H1 (cell line): Measurements from ENCODE around the gene LSM10. TPM values are rescaled to one million over a fixed set of nuclear protein-coding genes. Genes with fewer than 3 reads are reported as not detected.

Experiments
- CTCF ChIA-PET: fragments of 300-600 bp; sonication (Branson Sonifier 250); formaldehyde crosslinking; loops from one replicate; lab custom pipeline; 2021; ENCODE audit not compliant: partially characterized antibody; lab: Charles Lee
- POLR2A ChIA-PET: fragments of 300-600 bp; sonication (Branson Sonifier 250); formaldehyde crosslinking; loops from one replicate; lab custom pipeline; 2021; ENCODE audit warnings: inconsistent platforms; ENCODE audit not compliant: partially characterized antibody; lab: Charles Lee
- DNase-seq, 2 experiments: peaks; one replicate each; pipeline versions ENCODE4 v3.0.0 to v3.0.0-alpha.2; 2010 to 2022; ENCODE audit warnings: low spot score in 2 of 2, low read depth in 1 of 2, mixed read lengths in 1 of 2
- FAIRE-seq: peaks from 2 replicates; lab custom pipeline; 2011; peaks lifted over from hg19 to GRCh38; lab: Jason Lieb, UNC
- H2AFZ ChIP-seq: 2 replicates; pipeline ENCODE4 v1.8.1; 2012; ENCODE audit warnings: low read length, inconsistent platforms
- H2AK5ac ChIP-seq: 2 replicates; pipeline ENCODE4 v1.6.1; 2013; ENCODE audit warnings: low read depth, low read length
- H2BK120ac ChIP-seq: replicated peaks from 2 replicates; pipeline ENCODE3; 2013; ENCODE audit warnings: low read depth, low read length, inconsistent platforms
- H2BK12ac ChIP-seq: 2 replicates; pipeline ENCODE4 v1.6.1; 2013; ENCODE audit warnings: low read depth, low read length
- H2BK15ac ChIP-seq: 2 replicates; pipeline ENCODE4 v1.6.1; 2013; ENCODE audit warnings: low read length
- H2BK20ac ChIP-seq: 2 replicates; pipeline ENCODE4 v1.6.1; 2013; ENCODE audit warnings: low read length
- H2BK5ac ChIP-seq: 2 replicates; pipeline ENCODE4 v1.6.1; 2013; ENCODE audit warnings: low read depth, low read length
- H3K14ac ChIP-seq: 2 replicates; pipeline ENCODE4 v1.6.1; 2013; ENCODE audit warnings: inconsistent platforms; ENCODE audit not compliant: insufficient read length
- H3K18ac ChIP-seq: 2 replicates; pipeline ENCODE4 v1.6.1; 2013; ENCODE audit warnings: low read length; ENCODE audit errors: extremely low read depth
- H3K23ac ChIP-seq: 2 replicates; pipeline ENCODE4 v1.6.1; 2013; ENCODE audit warnings: inconsistent platforms; ENCODE audit not compliant: insufficient read length
- H3K23me2 ChIP-seq: 2 replicates; pipeline ENCODE4 v1.6.1; 2013; ENCODE audit warnings: low read depth, low read length
- H3K27ac ChIP-seq: 2 replicates; pipeline ENCODE4 v1.6.1; 2011; ENCODE audit warnings: low read depth, low read length, inconsistent platforms
- H3K27me3 ChIP-seq, 4 experiments: replicated peaks in 1 of 4; 1 replicate in 1 of 4; 2 replicates in 3 of 4; pipeline versions ENCODE4 v1.6.1 to v1.8.1; 2011 to 2013; ENCODE audit warnings: low read length in 3 of 4, mild to moderate bottlenecking in 3 of 4, inconsistent platforms in 2 of 4, mixed read lengths in 2 of 4, moderate library complexity in 1 of 4; ENCODE audit not compliant: control insufficient read depth in 3 of 4, insufficient read depth in 3 of 4; ENCODE audit errors: extremely low read depth in 1 of 4
- H3K36me3 ChIP-seq, 4 experiments: 2 replicates each; pipeline versions ENCODE4 v1.6.1 to v1.8.1; 2011 to 2013; ENCODE audit warnings: mild to moderate bottlenecking in 4 of 4, low read length in 3 of 4, moderate library complexity in 2 of 4, control low read depth in 1 of 4, inconsistent platforms in 1 of 4; ENCODE audit not compliant: insufficient read depth in 4 of 4, control insufficient read depth in 2 of 4
- H3K4ac ChIP-seq: replicated peaks from 2 replicates; pipeline ENCODE3; 2013; ENCODE audit warnings: low read length, low read depth, mixed read lengths, inconsistent platforms; ENCODE audit not compliant: insufficient read length
- H3K4me1 ChIP-seq, 4 experiments: replicated peaks in 1 of 4; 1 replicate in 1 of 4; 2 replicates in 3 of 4; pipeline versions ENCODE4 v1.6.1 to v1.8.1; 2011 to 2013; ENCODE audit warnings: low read length in 3 of 4, inconsistent platforms in 2 of 4, mixed read lengths in 1 of 4; ENCODE audit not compliant: insufficient read depth in 4 of 4, control insufficient read depth in 3 of 4
- H3K4me2 ChIP-seq, 2 experiments: 2 replicates each; pipeline versions ENCODE4 v1.6.1 to v1.8.1; 2011 to 2013; ENCODE audit warnings: low read depth in 2 of 2, low read length in 2 of 2, control low read depth in 1 of 2, inconsistent platforms in 1 of 2, mild to moderate bottlenecking in 1 of 2; ENCODE audit not compliant: insufficient read depth in 1 of 2
- H3K4me3 ChIP-seq, 4 experiments: fragments of 200-600, 300-600 bp in 1 of 4; sonication (generic), shearing (Covaris generic), sonication (Bioruptor Twin) in 1 of 4; 2 replicates each; pipeline versions ENCODE4 v1.5.1 to v1.8.1; 2011 to 2016; ENCODE audit warnings: low read length in 4 of 4, low read depth in 3 of 4, control low read depth in 2 of 4, inconsistent platforms in 2 of 4, mild to moderate bottlenecking in 2 of 4, mixed read lengths in 1 of 4, moderate library complexity in 1 of 4; ENCODE audit not compliant: insufficient read depth in 2 of 4; ENCODE audit errors: extremely low read depth in 1 of 4
- H3K56ac ChIP-seq: replicated peaks from 2 replicates; pipeline ENCODE3; 2013; ENCODE audit warnings: low read depth, mild to moderate bottlenecking, mixed read lengths, low read length, inconsistent platforms; ENCODE audit not compliant: insufficient read length
- H3K79me1 ChIP-seq: 2 replicates; pipeline ENCODE4 v1.6.1; 2013; ENCODE audit warnings: low read depth, low read length, control low read depth
- H3K79me2 ChIP-seq, 2 experiments: 2 replicates each; pipeline versions ENCODE4 v1.6.1 to v1.8.1; 2012 to 2013; ENCODE audit warnings: low read length in 2 of 2, mild to moderate bottlenecking in 2 of 2, inconsistent platforms in 1 of 2; ENCODE audit not compliant: insufficient read depth in 2 of 2, control insufficient read depth in 1 of 2
- H3K9ac ChIP-seq, 4 experiments: replicated peaks in 1 of 4; 1 replicate in 1 of 4; 2 replicates in 3 of 4; pipeline versions ENCODE4 v1.6.1 to v1.8.1; 2011 to 2013; ENCODE audit warnings: low read depth in 3 of 4, low read length in 3 of 4, control low read depth in 2 of 4, mild to moderate bottlenecking in 2 of 4, moderate library complexity in 2 of 4, inconsistent platforms in 1 of 4; ENCODE audit errors: extremely low read depth in 1 of 4
- H3K9me3 ChIP-seq, 2 experiments: 2 replicates each; pipeline versions ENCODE4 v1.6.1 to v1.8.1; 2012 to 2013; ENCODE audit warnings: mild to moderate bottlenecking in 2 of 2, moderate library complexity in 2 of 2, control low read depth in 1 of 2, inconsistent platforms in 1 of 2, low read depth in 1 of 2, low read length in 1 of 2, mixed read lengths in 1 of 2; ENCODE audit not compliant: insufficient read depth in 2 of 2
- H4K20me1 ChIP-seq, 2 experiments: replicated peaks in 1 of 2; 2 replicates each; pipeline versions ENCODE3 to v1.8.1; 2011 to 2013; ENCODE audit warnings: inconsistent platforms in 2 of 2, low read length in 2 of 2, mild to moderate bottlenecking in 1 of 2; ENCODE audit not compliant: insufficient read depth in 2 of 2, control insufficient read depth in 1 of 2
- H4K5ac ChIP-seq: 2 replicates; pipeline ENCODE4 v1.6.1; 2013; ENCODE audit warnings: low read length, low read depth, mixed read lengths, inconsistent platforms; ENCODE audit not compliant: insufficient read length
- H4K8ac ChIP-seq: 2 replicates; pipeline ENCODE4 v1.8.0; 2013; ENCODE audit warnings: mild to moderate bottlenecking, moderate library complexity, low read length, inconsistent platforms; ENCODE audit not compliant: insufficient read depth; ENCODE audit errors: extremely low read depth
- H4K91ac ChIP-seq: replicated peaks from 2 replicates; pipeline ENCODE3; 2013; ENCODE audit warnings: low read length, mixed read lengths, inconsistent platforms; ENCODE audit not compliant: insufficient read length
- ATF2 ChIP-seq: IDR thresholded peaks from 2 replicates; pipeline ENCODE4 v1.6.1; 2012; ENCODE audit warnings: low read length, inconsistent platforms
- CHD2 ChIP-seq: IDR thresholded peaks from 2 replicates; pipeline ENCODE4 v1.6.1; 2012; ENCODE audit warnings: low read length, improper control_type of control experiment
- RBBP5 ChIP-seq: IDR thresholded peaks from 2 replicates; pipeline ENCODE4 v1.7.1; 2012; ENCODE audit warnings: low read depth, mild to moderate bottlenecking, inconsistent platforms, low read length, moderate library complexity, borderline replicate concordance
- SP4 ChIP-seq: IDR thresholded peaks from 2 replicates; pipeline ENCODE4 v1.6.1; 2012; ENCODE audit warnings: low read length, inconsistent platforms
- WGBS, 2 experiments: shearing (Covaris generic) in 1 of 2; methylation state at CpG; one replicate each; pipeline versions ENCODE4 v1.1.6 to v1.1.7; 2013 to 2015; ENCODE audit warnings: low lambda C conversion rate in 2 of 2, mixed read lengths in 2 of 2, inconsistent platforms in 1 of 2, low coverage in 1 of 2, missing lambda C conversion rate in 1 of 2; ENCODE audit not compliant: insufficient replicate concordance in 2 of 2, insufficient coverage in 1 of 2, insufficient read length in 1 of 2; ENCODE audit errors: extremely low coverage in 1 of 2, missing lambda C conversion rate in 1 of 2; 5-methylcytosine and 5-hydroxymethylcytosine counted together
- polyA plus RNA-seq, 7 experiments: library from polyadenylated mRNA; depleted of rRNA in 3 of 7; stranded (reverse) in 5 of 7; unstranded in 2 of 7; fragments of >200 nt in 5 of 7; fragments of 200-250 nt in 2 of 7; gene quantifications; 1 replicate in 5 of 7; 2 replicates in 1 of 7; 4 replicates in 1 of 7; pipeline versions ENCODE4 v1.2.1 to v1.2.3, GENCODE V29; 2011 to 2013; ENCODE audit warnings: missing spikeins in 2 of 7, mixed read lengths in 2 of 7
- total RNA-seq: library from RNA; stranded (reverse); fragmentation: NEBNext Ultra II Directional; extraction: Animal tissue kit (Norgen Biotek cat#: 25700); gene quantifications from 2 replicates; pipeline ENCODE4 v1.2.1, GENCODE V29; 2021

Gene LSM10
- total and polyA plus RNA-seq, 2 of the 8 experiments (the other 6 are each of a cell fraction or from before 2014, with no cell fraction given), result 59.5 to 140 TPM

GRCh38 chr1:36419140-36419539, 21.4 kb upstream of the LSM10 start:
- Histone ChIP-seq H3K79me1 (no peaks in the 10 kb centered on the region), H2BK15ac (no peak overlapping the region), H3K4ac (no peak overlapping the region), H2AFZ (no peak overlapping the region), H3K9me3 (no peaks in the 10 kb centered on the region), H2BK5ac (no peak overlapping the region), H3K27me3 (no peaks in the 10 kb centered on the region), H3K9ac (no peak overlapping the region), H4K91ac (no peak overlapping the region), H3K36me3 (no peaks in the 10 kb centered on the region), H4K8ac (no peak overlapping the region), H2BK120ac (no peak overlapping the region), H4K20me1 (no peaks in the 10 kb centered on the region), H4K5ac (no peak overlapping the region), H3K4me3 (no peak overlapping the region), H2BK12ac (no peak overlapping the region), H3K23ac (no peak overlapping the region), H2AK5ac (no peak overlapping the region), H3K27ac (no peak overlapping the region)
- no peak for FAIRE-seq
- POLR2A ChIA-PET, result interaction anchor here (0.9 to 3.3 kb wide), 3 partner anchors 14 to 32 kb away, joined by 3 to 18 read pairs (median 3); partner anchors contain the start of gene LSM10
- TF ChIP-seq RBBP5, result no peak
- no peak for TF ChIP-seq SP4
- no peak for TF ChIP-seq CHD2
- TF ChIP-seq ATF2, result no peak
- TF ChIP-seq, all 59 proteins: peak for 0
- no peak overlapping the region for H3K14ac ChIP-seq
- H3K79me2 ChIP-seq, result no peaks in the 10 kb centered on the region
- no peak overlapping the region for H3K56ac ChIP-seq
- no peak overlapping the region for H3K4me2 ChIP-seq
- H3K18ac ChIP-seq, result no peak overlapping the region
- CTCF ChIA-PET, result interaction anchor here (0.6 to 4.0 kb wide), 18 partner anchors 10 to 585 kb away, joined by 3 to 21 read pairs (median 4); partner anchors contain the start of gene SH3D21
- no peak for DNase-seq
- H2BK20ac ChIP-seq, result no peak overlapping the region
- no peaks in the 10 kb centered on the region for H3K23me2 ChIP-seq
- no peaks in the 10 kb centered on the region for H3K4me1 ChIP-seq
- WGBS, 2 experiments, result 91% methylated on average over 3 of the region's 3 CpGs; no CpG with 5 or more reads in 1 of the 2 experiments
